PC-3 (cell line): ENCODE data around the gene PDIA3. TPM values are rescaled to one million over a fixed set of nuclear protein-coding genes. Genes with fewer than 3 reads are reported as not detected.
A peak's percentile ranks its signal among the peaks of the same experiment; 100 is the strongest.

Experiments used
- ATAC-seq: fragments of 200-7000 bp; cut with Tn5 transposase; 2 replicates; pipeline ENCODE4 v1.9.1; 2020; ENCODE audit warnings: mild to moderate bottlenecking, moderate library complexity
- BruUV-seq: library from RNA; stranded (reverse); fragments of 400-500 nt; replicated peaks from 2 replicates; lab custom pipeline; 2021; lab: Mats Ljungman, UMichigan
- CTCF ChIA-PET: fragments of 300-600 bp; sonication (Branson Sonifier 250); formaldehyde crosslinking; loops from one replicate; lab custom pipeline; 2022; ENCODE audit warnings: antibody characterized with exemption; lab: Charles Lee
- POLR2A ChIA-PET: fragments of 300-600 bp; sonication (Branson Sonifier 250); formaldehyde crosslinking; loops from one replicate; lab custom pipeline; 2022; ENCODE audit warnings: antibody characterized with exemption; ENCODE audit not compliant: unreplicated experiment; lab: Charles Lee
- DNase-seq: peaks from one replicate; pipeline ENCODE4 v3.0.0-alpha.2; 2015
- H2AFZ ChIP-seq: fragments of 300-600 bp; sonication (generic); 2 replicates; pipeline ENCODE4 v1.6.0; 2016; ENCODE audit warnings: antibody characterized with exemption, low read length
- H3F3A ChIP-seq: fragments of 300-600 bp; sonication (generic); one replicate; pipeline ENCODE4 v1.6.0; 2017; ENCODE audit warnings: antibody characterized with exemption, low read length, control low read depth, mild to moderate bottlenecking; ENCODE audit not compliant: unreplicated experiment
- H3K27ac ChIP-seq: fragments of 300-600 bp; sonication (generic); 2 replicates; pipeline ENCODE4 v1.5.1; 2016; ENCODE audit warnings: mild to moderate bottlenecking, low read length
- H3K27me3 ChIP-seq: fragments of 300-600 bp; sonication (generic); 2 replicates; pipeline ENCODE4 v1.6.1; 2016; ENCODE audit warnings: low read length, mixed read lengths
- H3K36me3 ChIP-seq: fragments of 300-600 bp; sonication (generic); 2 replicates; pipeline ENCODE4 v1.6.1; 2016; ENCODE audit warnings: low read depth, mixed run types, low read length, mixed read lengths
- H3K4me1 ChIP-seq: fragments of 300-600 bp; sonication (generic); 2 replicates; pipeline ENCODE4 v1.5.1; 2016; ENCODE audit warnings: low read length; ENCODE audit not compliant: insufficient read depth
- H3K4me2 ChIP-seq: fragments of 300-600 bp; sonication (generic); 2 replicates; pipeline ENCODE4 v1.6.0; 2016; ENCODE audit warnings: low read length
- H3K4me3 ChIP-seq: fragments of 300-600 bp; sonication (generic); 2 replicates; pipeline ENCODE4 v1.5.1; 2016; ENCODE audit warnings: mild to moderate bottlenecking, low read length, mixed read lengths
- H3K79me2 ChIP-seq: fragments of 300-600 bp; sonication (generic); 2 replicates; pipeline ENCODE4 v1.6.1; 2017; ENCODE audit warnings: low read length, mixed read lengths
- H3K9ac ChIP-seq: fragments of 300-600 bp; sonication (generic); 2 replicates; pipeline ENCODE4 v1.6.0; 2016; ENCODE audit warnings: mild to moderate bottlenecking, low read length
- H3K9me2 ChIP-seq: fragments of 300-600 bp; sonication (generic); replicated peaks from 2 replicates; pipeline ENCODE4 v1.6.1; 2016; ENCODE audit warnings: mixed run types, low read length, mixed read lengths
- H3K9me3 ChIP-seq: fragments of 300-600 bp; sonication (generic); 2 replicates; pipeline ENCODE4 v1.6.1; 2016; ENCODE audit warnings: low read length, mixed read lengths
- H4K20me1 ChIP-seq: fragments of 300-600 bp; sonication (generic); 2 replicates; pipeline ENCODE4 v1.6.1; 2016; ENCODE audit warnings: low read length, mixed read lengths
- EZH2 ChIP-seq: fragments of 300-600 bp; sonication (generic); IDR thresholded peaks from one replicate; pipeline ENCODE4 v1.6.1; 2017; ENCODE audit warnings: antibody characterized with exemption, mild to moderate bottlenecking, low read length; ENCODE audit not compliant: unreplicated experiment
- EZH2phosphoT487 ChIP-seq: fragments of 300-600 bp; sonication (generic); IDR thresholded peaks from 2 replicates; pipeline ENCODE4 v1.6.1; 2018; ENCODE audit warnings: mild to moderate bottlenecking, antibody characterized with exemption, low read length, borderline replicate concordance
- intact Hi-C: fragments of 100-400 bp; cut with micrococcal nuclease; formaldehyde crosslinking; loops from 2 replicates; pipeline ENCODE4 v1.9.0; 2023
- total RNA-seq: library from RNA; depleted of rRNA; stranded (reverse); fragments of >200 nt; gene quantifications from 2 replicates; pipeline ENCODE4 v1.2.3, GENCODE V29; 2014
- TF ChIP-seq, protein P1 (sequence below): fragments of 300-600 bp; sonication (generic); conservative IDR thresholded peaks from 2 replicates; pipeline ENCODE4 v1.5.1; 2017; ENCODE audit warnings: antibody characterized with exemption, low read depth, mild to moderate bottlenecking, low read length

PDIA3 gene
- total RNA-seq, 1 experiment from 2014 or later: 187 TPM

DNA sequence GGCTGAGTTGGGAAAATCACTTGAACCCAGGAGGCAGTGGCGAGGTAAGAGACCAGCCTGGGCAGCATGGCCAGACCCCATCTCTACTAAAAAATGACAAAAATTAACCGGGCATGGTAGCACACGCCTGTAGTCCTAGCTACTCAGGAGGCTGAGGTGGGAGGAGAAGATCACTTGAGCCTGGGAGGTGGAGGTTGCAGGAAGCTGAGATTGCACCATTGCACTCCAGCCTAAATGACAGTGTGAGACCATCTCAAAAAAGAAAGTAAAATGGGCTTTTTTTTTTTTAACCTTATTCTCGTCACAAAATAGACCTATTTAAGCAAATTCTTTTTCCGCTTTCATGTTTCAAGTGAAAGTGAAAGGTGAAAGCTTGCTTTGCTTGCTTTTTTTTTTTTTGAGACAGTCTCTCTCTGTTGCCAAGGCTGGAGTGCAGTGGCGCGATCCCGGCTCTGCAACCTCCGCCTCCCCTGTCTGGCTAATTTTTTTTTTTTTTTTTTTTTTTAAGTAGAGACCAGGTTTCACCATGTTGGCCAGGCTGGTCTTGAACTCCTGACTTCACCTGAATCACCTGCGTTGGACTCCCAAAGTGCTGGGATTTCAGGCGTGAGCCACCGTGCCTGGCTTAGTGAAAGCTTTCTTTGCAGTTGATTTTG is 3.6 kb downstream of the PDIA3 start:
- H2AFZ ChIP-seq: no peak overlapping the region
- TF ChIP-seq, protein P1, sequence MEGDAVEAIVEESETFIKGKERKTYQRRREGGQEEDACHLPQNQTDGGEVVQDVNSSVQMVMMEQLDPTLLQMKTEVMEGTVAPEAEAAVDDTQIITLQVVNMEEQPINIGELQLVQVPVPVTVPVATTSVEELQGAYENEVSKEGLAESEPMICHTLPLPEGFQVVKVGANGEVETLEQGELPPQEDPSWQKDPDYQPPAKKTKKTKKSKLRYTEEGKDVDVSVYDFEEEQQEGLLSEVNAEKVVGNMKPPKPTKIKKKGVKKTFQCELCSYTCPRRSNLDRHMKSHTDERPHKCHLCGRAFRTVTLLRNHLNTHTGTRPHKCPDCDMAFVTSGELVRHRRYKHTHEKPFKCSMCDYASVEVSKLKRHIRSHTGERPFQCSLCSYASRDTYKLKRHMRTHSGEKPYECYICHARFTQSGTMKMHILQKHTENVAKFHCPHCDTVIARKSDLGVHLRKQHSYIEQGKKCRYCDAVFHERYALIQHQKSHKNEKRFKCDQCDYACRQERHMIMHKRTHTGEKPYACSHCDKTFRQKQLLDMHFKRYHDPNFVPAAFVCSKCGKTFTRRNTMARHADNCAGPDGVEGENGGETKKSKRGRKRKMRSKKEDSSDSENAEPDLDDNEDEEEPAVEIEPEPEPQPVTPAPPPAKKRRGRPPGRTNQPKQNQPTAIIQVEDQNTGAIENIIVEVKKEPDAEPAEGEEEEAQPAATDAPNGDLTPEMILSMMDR: no peak
- no peak for TF ChIP-seq EZH2phosphoT487
- no peak for TF ChIP-seq EZH2
- no peaks in the 10 kb centered on the region for H3K27me3 ChIP-seq
- H3K79me2 ChIP-seq: peaks cover 86% of the 10 kb centered on the region
- DNase-seq (no peak), ATAC-seq (no peak)
- no peaks in the 10 kb centered on the region for H3K9me2 ChIP-seq
- H3F3A ChIP-seq: no peaks in the 10 kb centered on the region
- H4K20me1 ChIP-seq: peaks cover 74% of the 10 kb centered on the region
- H3K9me3 ChIP-seq: no peaks in the 10 kb centered on the region
- POLR2A ChIA-PET: no interaction called here
- peak overlapping the region; percentile 36 for H3K4me2 ChIP-seq
- H3K9ac ChIP-seq: no peak overlapping the region
- intact Hi-C loops: no loop called here
- peaks cover 35% of the 10 kb centered on the region for H3K36me3 ChIP-seq
- BruUV-seq: no TSS peak
- CTCF ChIA-PET: no interaction called here
- H3K27ac ChIP-seq: no peak overlapping the region
- peaks cover 16% of the 10 kb centered on the region for H3K4me1 ChIP-seq
- no peak overlapping the region; the same call in 1 of the 2 replicates for H3K4me3 ChIP-seq

DNA sequence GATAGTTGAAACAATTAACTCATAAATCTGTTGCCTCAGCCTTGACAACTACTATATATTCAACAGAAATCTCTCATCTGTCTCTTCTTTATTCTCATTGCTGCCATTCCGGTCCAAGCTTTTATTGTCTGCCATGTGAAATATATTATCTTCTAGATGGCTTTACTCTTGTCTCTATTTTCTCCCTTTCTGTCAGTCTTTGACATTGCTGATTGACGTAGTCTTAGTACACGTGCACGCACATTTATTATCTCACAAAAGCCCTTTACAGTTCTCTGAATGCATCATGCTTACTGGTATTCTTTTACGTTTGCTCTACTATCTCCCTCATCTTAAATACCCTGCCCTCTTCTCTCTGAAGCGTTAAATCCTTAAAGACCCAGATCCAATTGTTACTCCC is 5.6 kb downstream of the PDIA3 start:
- ATAC-seq: no peak
- intact Hi-C loops: no loop called here
- no peaks in the 10 kb centered on the region for H3F3A ChIP-seq
- H3K4me3 ChIP-seq: no peak overlapping the region
- no TSS peak for BruUV-seq
- H3K27ac ChIP-seq: no peak overlapping the region
- CTCF ChIA-PET: no interaction called here
- H3K9ac ChIP-seq: no peak overlapping the region
- peaks cover 52% of the 10 kb centered on the region for H3K36me3 ChIP-seq
- TF ChIP-seq, protein P1: no peak
- TF ChIP-seq EZH2phosphoT487: no peak
- no peak for TF ChIP-seq EZH2
- H3K79me2 ChIP-seq: peaks cover 100% of the 10 kb centered on the region
- no peak overlapping the region for H2AFZ ChIP-seq
- no peaks in the 10 kb centered on the region for H3K9me3 ChIP-seq
- H3K4me2 ChIP-seq: no peak overlapping the region
- no peaks in the 10 kb centered on the region for H3K27me3 ChIP-seq
- POLR2A ChIA-PET: no interaction called here
- peaks cover 89% of the 10 kb centered on the region for H4K20me1 ChIP-seq
- no peaks in the 10 kb centered on the region for H3K9me2 ChIP-seq
- H3K4me1 ChIP-seq: peaks cover 10% of the 10 kb centered on the region
- DNase-seq: no peak

DNA sequence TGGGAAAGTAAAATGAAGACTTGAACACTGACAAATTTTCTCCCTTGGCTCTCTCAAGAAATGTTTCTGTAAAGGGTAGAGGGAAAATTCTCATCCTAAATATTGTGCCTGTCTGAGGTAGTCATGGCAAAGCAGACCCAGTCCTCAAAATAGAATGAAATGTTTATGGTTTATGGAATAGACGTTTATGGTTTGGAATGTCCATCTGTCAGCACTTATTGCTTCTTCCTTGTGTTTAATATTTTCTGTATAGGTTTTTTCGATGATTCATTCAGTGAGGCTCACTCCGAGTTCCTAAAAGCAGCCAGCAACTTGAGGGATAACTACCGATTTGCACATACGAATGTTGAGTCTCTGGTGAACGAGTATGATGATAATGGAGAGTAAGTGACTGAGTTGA is 16.6 kb downstream of the PDIA3 start:
- POLR2A ChIA-PET: no interaction called here
- Histone ChIP-seq H3K36me3 (peaks cover 66% of the 10 kb centered on the region), H2AFZ (no peak overlapping the region), H3K4me2 (no peak overlapping the region), H4K20me1 (0 out of 2 replicates have a peak, but pooled peaks cover 10% of the 10 kb centered on the region), H3K27ac (no peak overlapping the region), H3K79me2 (peaks cover 3% of the 10 kb centered on the region; the same call in 1 of the 2 replicates), H3K27me3 (no peaks in the 10 kb centered on the region), H3K4me1 (no peaks in the 10 kb centered on the region), H3K9me2 (no peaks in the 10 kb centered on the region), H3K9me3 (no peaks in the 10 kb centered on the region), H3K9ac (no peak overlapping the region), H3K4me3 (no peak overlapping the region), H3F3A (no peaks in the 10 kb centered on the region)
- ATAC-seq (no peak), DNase-seq (no peak)
- TF ChIP-seq EZH2: no peak
- TF ChIP-seq, protein P1: no peak
- no peak for TF ChIP-seq EZH2phosphoT487
- intact Hi-C loops: no loop called here
- CTCF ChIA-PET: no interaction called here
- no TSS peak for BruUV-seq
